CD4-positive, alpha-beta T cell treated with Interleukin-10 for 1 hour (primary cell): Measurements from ENCODE around the gene GRID2.

Experiments used
- DNase-seq: peaks from one replicate; pipeline ENCODE4 v3.0.0-alpha.2; 2020

The GRID2 gene

GRCh38 chr4:92535599-92535998, 231.8 kb downstream of the GRID2 start:
- no peak for DNase-seq

- no peak for DNase-seq
Observed at GRCh38 chr4:92551616-92552015, 247.8 kb downstream of the GRID2 start.

- no peak for DNase-seq
Observed at GRCh38 chr4:92566269-92566668, 262.5 kb downstream of the GRID2 start.

GRCh38 chr4:92580816-92581215, 277.1 kb downstream of the GRID2 start:
- DNase-seq = no peak

GRCh38 chr4:92599044-92599443, 295.3 kb downstream of the GRID2 start:
- no peak for DNase-seq

GRCh38 chr4:92600638-92601037, 296.9 kb downstream of the GRID2 start:
- DNase-seq = no peak

- DNase-seq = no peak
Observed at GRCh38 chr4:92606227-92606626, 302.5 kb downstream of the GRID2 start.

- no peak for DNase-seq
Observed at GRCh38 chr4:92615049-92615448, 311.3 kb downstream of the GRID2 start.

- DNase-seq = no peak
Observed at GRCh38 chr4:92618968-92619367, 315.2 kb downstream of the GRID2 start.

- no peak for DNase-seq
Observed at GRCh38 chr4:92629302-92629701, 325.5 kb downstream of the GRID2 start.

GRCh38 chr4:92634882-92635281, 331.1 kb downstream of the GRID2 start:
- no peak for DNase-seq

- DNase-seq = no peak
Observed at GRCh38 chr4:92636038-92636806, 332.5 kb downstream of the GRID2 start.

- no peak for DNase-seq
Observed at GRCh38 chr4:92641409-92641808, 337.6 kb downstream of the GRID2 start.

- no peak for DNase-seq
Observed at GRCh38 chr4:92646826-92647225, 343.1 kb downstream of the GRID2 start.

GRCh38 chr4:92651536-92651935, 347.8 kb downstream of the GRID2 start:
- no peak for DNase-seq

GRCh38 chr4:92654084-92654483, 350.3 kb downstream of the GRID2 start:
- no peak for DNase-seq

- DNase-seq = no peak
Observed at GRCh38 chr4:92657695-92658094, 353.9 kb downstream of the GRID2 start.

GRCh38 chr4:92658318-92658717, 354.6 kb downstream of the GRID2 start:
- no peak for DNase-seq

GRCh38 chr4:92677805-92678204, 374.0 kb downstream of the GRID2 start:
- no peak for DNase-seq

GRCh38 chr4:92678292-92678691, 374.5 kb downstream of the GRID2 start:
- no peak for DNase-seq

GRCh38 chr4:92679149-92679548, 375.4 kb downstream of the GRID2 start:
- DNase-seq = no peak

GRCh38 chr4:92714640-92715039, 410.9 kb downstream of the GRID2 start:
- no peak for DNase-seq

GRCh38 chr4:92733231-92733630, 429.5 kb downstream of the GRID2 start:
- DNase-seq = no peak

GRCh38 chr4:92735025-92735665, 431.4 kb downstream of the GRID2 start:
- DNase-seq = no peak

- DNase-seq = no peak
Observed at GRCh38 chr4:92760433-92760832, 456.7 kb downstream of the GRID2 start.
